Stimulated activated naive B cell treated with anti-CD40 and anti-IgM and Interleukin-4, amounts not matched to agents 10 μg/mL and 1 μg/mL and 100 μg/mL, for 72 hours (primary cell): ENCODE measurements around the gene TBCE.
"Not testable (repeated sequence)": the region's sequence is repeated elsewhere in the genome, so short reads cannot be mapped to it uniquely, and the experiment has no call there.

Experiments used
- ATAC-seq, 2 donors: fragments of 150-1000 bp; cut with Tn5 transposase; replicated peaks; 2 replicates each; pipeline ENCODE4 v1.10.0; 2021; ENCODE audit warnings: moderate library complexity in 1 of 2
- DNase-seq: peaks from one replicate; pipeline ENCODE4 v3.0.0; 2021
- H3K27ac Mint-ChIP-seq: one replicate; pipeline ENCODE4 v1.8.0; 2022; ENCODE audit warnings: mild to moderate bottlenecking, mixed read lengths
- H3K27me3 Mint-ChIP-seq, 2 donors: one replicate each; pipeline ENCODE4 v1.8.0; 2022; ENCODE audit warnings: mixed read lengths in 2 of 2
- H3K36me3 Mint-ChIP-seq, 2 donors: one replicate each; pipeline ENCODE4 v1.8.0; 2022; ENCODE audit warnings: mixed read lengths in 2 of 2, mild to moderate bottlenecking in 1 of 2
- H3K4me1 Mint-ChIP-seq, 2 donors: one replicate each; pipeline ENCODE4 v1.8.0; 2022; ENCODE audit warnings: mixed read lengths in 2 of 2, mild to moderate bottlenecking in 1 of 2
- H3K4me3 Mint-ChIP-seq, 2 donors: one replicate each; pipeline ENCODE4 v1.8.0; 2022; ENCODE audit warnings: mild to moderate bottlenecking in 2 of 2, mixed read lengths in 2 of 2, moderate library complexity in 1 of 2
- H3K9me3 Mint-ChIP-seq, 2 donors: one replicate each; pipeline ENCODE4 v1.8.0; 2022; ENCODE audit warnings: mixed read lengths in 2 of 2, mild to moderate bottlenecking in 1 of 2

Gene TBCE

DNA sequence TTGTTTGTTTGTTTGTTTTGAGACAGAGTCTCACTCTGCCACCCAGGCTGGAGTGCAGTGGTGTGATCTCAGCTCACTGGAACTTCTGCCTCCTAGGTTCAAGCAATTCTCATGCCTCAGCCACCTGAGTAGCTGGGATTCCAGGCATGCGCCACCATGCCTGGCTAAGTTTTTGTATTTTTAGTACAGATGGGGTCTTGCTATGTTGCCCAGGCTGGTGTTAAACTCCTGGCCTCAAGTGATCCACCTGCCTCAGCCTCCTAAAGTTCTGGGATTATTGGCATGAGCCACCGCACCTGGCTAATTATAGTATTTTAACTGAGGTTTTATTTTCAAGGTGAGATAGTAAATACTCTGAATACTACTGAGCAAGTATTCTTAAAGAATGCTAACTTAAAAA, 102.7 kb downstream of the TBCE start:
- not testable (repeated sequence) for ATAC-seq, H3K9me3 Mint-ChIP-seq, H3K4me3 Mint-ChIP-seq, H3K27ac Mint-ChIP-seq, H3K27me3 Mint-ChIP-seq, DNase-seq, H3K4me1 Mint-ChIP-seq
- peaks cover 27 to 29% of the 10 kb centered on the region in 2 donors for H3K36me3 Mint-ChIP-seq

DNA sequence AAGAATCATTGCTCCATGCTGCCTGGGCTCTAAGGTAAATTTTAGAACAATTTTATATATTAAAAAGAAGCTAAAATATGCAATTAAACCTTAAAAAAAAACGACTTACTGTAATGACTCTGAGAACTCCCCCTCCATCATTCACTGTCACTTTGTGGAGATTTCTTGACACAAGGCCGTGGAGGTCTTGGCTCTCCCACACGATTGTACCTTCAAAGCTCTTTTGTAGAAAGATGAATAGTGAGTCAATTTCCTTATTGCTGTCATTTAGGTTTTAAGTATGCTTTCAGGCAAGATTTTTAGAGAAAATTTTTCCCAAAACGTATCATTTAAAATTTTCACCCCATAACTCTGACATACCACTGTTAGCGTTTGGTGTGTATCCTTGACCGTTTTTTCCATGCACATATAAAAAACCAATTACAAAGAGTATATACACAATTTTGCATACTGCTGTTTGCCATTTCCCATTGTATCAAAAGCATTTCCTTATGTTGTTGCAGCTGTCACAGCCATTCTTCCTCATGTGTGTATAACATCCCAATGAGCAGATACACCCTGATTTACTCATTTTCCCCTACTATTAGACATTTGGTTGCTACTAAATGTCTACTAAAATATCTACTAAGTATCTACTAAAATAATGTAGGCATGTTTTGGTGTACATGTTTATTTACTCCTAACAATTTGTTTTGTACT, 103.7 kb downstream of the TBCE start:
- Mint-ChIP-seq H3K36me3 (peaks cover 19 to 29% of the 10 kb centered on the region in 2 donors), H3K27ac (no peak overlapping the region), H3K4me3 (no peak overlapping the region), H3K9me3 (no peaks in the 10 kb centered on the region), H3K4me1 (peaks cover 0 to 3% of the 10 kb centered on the region in 2 donors), H3K27me3 (no peaks in the 10 kb centered on the region)
- DNase-seq (no peak), ATAC-seq (no peak)

DNA sequence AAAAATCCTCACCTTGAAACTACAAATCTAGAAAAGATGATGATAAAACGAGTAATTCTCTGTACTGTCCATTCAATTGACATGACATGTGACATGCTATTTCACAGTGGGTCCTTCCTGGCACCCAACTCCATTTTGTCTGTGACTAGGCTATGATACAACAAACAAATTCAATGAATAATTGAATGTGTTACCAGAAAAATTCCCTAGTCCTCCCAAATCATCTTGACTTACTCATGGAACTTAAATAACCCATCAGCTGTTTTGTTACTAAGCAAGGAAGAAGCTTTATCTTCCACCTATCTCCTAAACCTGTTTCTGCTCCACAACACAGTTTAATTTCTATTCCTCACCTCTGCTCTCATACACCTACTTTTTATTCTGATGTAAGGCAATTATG, 106.6 kb downstream of the TBCE start:
- Mint-ChIP-seq H3K27ac (no peak overlapping the region), H3K4me3 (no peak overlapping the region), H3K27me3 (no peaks in the 10 kb centered on the region), H3K9me3 (no peaks in the 10 kb centered on the region), H3K4me1 (peaks cover 0 to 3% of the 10 kb centered on the region in 2 donors), H3K36me3 (peaks cover 32 to 34% of the 10 kb centered on the region in 2 donors)
- ATAC-seq, result no peak
- DNase-seq, result no peak

DNA sequence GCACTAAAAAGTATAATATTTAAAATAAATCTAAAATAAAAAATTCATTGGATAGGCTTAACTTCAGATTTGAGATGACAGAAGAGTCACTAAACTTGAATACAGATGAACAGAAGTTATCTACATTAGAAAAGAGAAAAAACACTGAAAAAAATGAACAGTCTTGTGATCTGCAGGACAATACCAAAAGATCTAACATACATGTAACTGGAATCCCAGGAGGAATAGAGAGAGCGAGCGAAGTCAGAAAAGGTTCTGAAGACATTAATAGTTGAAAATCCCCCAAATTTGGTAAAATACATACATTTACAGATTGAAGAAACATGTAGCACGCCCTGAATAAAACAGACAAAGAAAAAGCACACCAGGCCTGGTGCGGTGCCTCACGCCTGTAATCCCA, 115.9 kb downstream of the TBCE start:
- no peaks in the 10 kb centered on the region for H3K27me3 Mint-ChIP-seq
- DNase-seq (no peak), ATAC-seq (no peak)
- peaks cover 43 to 51% of the 10 kb centered on the region in 2 donors for H3K36me3 Mint-ChIP-seq
- H3K4me3 Mint-ChIP-seq, result no peak overlapping the region
- H3K4me1 Mint-ChIP-seq, result no peaks in the 10 kb centered on the region
- peaks cover 3 to 4% of the 10 kb centered on the region in 2 donors for H3K9me3 Mint-ChIP-seq
- no peak overlapping the region for H3K27ac Mint-ChIP-seq

DNA sequence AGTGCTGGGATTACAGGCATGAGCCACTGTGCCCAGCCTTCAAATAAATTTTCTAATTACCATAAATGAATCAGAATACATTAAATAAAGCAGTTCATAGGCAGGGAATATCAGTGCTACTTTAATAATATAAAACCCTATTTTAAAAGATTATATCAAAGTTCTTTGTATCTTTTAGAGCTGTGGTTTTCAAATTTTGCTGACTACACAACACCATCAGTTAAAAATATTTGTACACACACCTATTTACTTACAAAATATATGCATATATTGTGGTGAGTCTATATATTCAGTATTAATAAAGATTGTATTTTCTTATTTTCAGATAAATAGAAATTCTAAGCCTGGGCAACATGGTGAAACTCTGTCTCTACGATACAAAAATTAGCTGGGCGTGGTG, 118.3 kb downstream of the TBCE start:
- no peak overlapping the region for H3K27ac Mint-ChIP-seq
- no peak for ATAC-seq
- peaks cover 3 to 4% of the 10 kb centered on the region in 2 donors for H3K9me3 Mint-ChIP-seq
- peaks cover 5 to 10% of the 10 kb centered on the region in 2 donors for H3K4me1 Mint-ChIP-seq
- no peak overlapping the region for H3K4me3 Mint-ChIP-seq
- peaks cover 36 to 39% of the 10 kb centered on the region in 2 donors for H3K36me3 Mint-ChIP-seq
- no peak for DNase-seq
- H3K27me3 Mint-ChIP-seq, result no peaks in the 10 kb centered on the region

DNA sequence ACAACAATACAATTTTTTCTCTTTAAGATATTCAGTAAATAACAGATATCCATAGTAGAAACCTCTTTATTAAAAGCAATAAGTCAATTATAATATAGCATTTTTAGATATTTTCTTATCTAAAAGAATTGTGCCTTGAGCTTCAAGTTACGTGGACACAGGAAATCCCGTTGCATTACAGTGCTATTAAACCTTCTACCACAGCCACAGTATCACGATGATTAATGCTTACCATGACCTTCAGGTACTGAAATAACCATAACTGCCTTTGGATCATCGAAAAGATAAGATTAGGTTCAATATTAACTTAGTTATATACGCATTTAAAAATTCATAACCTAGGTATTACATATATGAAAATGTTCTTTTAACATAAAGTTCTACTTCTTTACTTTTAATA, 119.1 kb downstream of the TBCE start:
- no peak for DNase-seq

DNA sequence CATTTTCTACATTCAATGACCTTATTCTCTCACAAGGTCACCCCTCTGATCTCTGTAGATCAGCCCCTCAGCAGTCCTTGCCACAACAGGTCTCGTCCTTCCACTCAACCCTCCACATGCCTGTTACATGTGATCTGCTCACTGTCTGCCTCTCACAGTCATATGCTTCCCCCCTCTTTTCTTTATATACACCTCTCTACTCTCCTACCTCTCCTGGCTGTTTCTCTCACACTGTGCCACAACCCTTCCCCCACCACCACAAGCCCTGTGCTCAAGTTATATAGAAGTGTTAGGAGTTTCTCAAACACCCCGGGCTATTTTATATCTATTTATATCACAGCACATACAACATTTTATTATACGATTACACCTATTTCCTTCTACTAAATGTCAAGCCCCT, 124.4 kb downstream of the TBCE start:
- Mint-ChIP-seq H3K4me1 (peaks cover 13 to 21% of the 10 kb centered on the region in 2 donors), H3K9me3 (peaks cover 0 to 2% of the 10 kb centered on the region in 2 donors), H3K36me3 (peaks cover 27 to 31% of the 10 kb centered on the region in 2 donors), H3K4me3 (no peak overlapping the region), H3K27ac (no peak overlapping the region), H3K27me3 (no peaks in the 10 kb centered on the region)
- DNase-seq (no peak), ATAC-seq (no peak)

More for the DNA sequence above, 119.1 kb downstream of the TBCE start:
- Mint-ChIP-seq H3K4me1 (peaks cover 5 to 10% of the 10 kb centered on the region in 2 donors), H3K27ac (no peak overlapping the region), H3K4me3 (no peak overlapping the region), H3K9me3 (peaks cover 3 to 4% of the 10 kb centered on the region in 2 donors), H3K36me3 (peaks cover 30 to 34% of the 10 kb centered on the region in 2 donors), H3K27me3 (no peaks in the 10 kb centered on the region)
- ATAC-seq, result no peak

DNA sequence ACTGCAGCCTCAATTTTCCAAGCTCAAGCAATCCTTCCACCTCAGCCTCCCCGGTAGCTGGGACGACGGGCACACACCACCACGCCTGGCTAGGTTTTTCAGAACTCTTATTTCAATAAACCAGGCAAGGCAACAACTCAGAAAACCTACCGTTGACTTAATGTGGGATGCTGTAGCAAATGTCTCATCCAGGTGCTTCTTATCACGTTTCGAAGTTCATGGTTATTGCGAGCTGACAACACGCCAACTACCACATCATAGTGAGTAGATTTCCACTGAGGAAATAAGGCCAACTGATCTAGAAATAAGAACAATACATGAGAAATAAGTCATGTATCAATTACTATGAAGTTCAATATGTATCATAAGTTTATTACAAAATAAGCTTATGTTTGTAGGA, 127.3 kb downstream of the TBCE start:
- ATAC-seq, result no peak
- H3K9me3 Mint-ChIP-seq, result peaks cover 0 to 2% of the 10 kb centered on the region in 2 donors
- peaks cover 23 to 37% of the 10 kb centered on the region in 2 donors for H3K36me3 Mint-ChIP-seq
- no peak for DNase-seq
- H3K27me3 Mint-ChIP-seq, result no peaks in the 10 kb centered on the region
- H3K4me3 Mint-ChIP-seq, result no peak overlapping the region
- H3K4me1 Mint-ChIP-seq, result peaks cover 12 to 18% of the 10 kb centered on the region in 2 donors
- H3K27ac Mint-ChIP-seq, result no peak overlapping the region

DNA sequence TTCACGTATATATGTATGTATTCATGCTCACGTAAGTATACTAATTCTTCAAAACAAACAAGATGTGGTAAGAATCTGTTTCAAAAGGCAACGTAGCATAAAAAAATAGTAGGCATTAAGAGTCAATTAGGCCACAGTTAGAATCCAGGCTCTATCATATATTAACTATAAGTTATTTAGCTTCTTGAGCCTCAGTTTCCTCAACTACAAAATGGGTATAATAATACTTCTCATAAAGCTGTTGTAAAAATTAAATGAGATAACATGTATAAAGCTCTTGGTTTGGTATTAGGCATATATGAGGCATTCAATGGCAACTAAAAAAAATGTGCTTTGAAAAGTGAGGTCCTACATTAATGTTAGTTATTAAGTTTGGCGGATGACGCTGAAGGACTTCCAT, 127.8 kb downstream of the TBCE start:
- ATAC-seq (no peak), DNase-seq (no peak)
- Mint-ChIP-seq H3K27ac (no peak overlapping the region), H3K9me3 (peaks cover 0 to 2% of the 10 kb centered on the region in 2 donors), H3K27me3 (no peaks in the 10 kb centered on the region), H3K4me3 (no peak overlapping the region), H3K36me3 (peaks cover 20 to 32% of the 10 kb centered on the region in 2 donors), H3K4me1 (peaks cover 8 to 13% of the 10 kb centered on the region in 2 donors)

DNA sequence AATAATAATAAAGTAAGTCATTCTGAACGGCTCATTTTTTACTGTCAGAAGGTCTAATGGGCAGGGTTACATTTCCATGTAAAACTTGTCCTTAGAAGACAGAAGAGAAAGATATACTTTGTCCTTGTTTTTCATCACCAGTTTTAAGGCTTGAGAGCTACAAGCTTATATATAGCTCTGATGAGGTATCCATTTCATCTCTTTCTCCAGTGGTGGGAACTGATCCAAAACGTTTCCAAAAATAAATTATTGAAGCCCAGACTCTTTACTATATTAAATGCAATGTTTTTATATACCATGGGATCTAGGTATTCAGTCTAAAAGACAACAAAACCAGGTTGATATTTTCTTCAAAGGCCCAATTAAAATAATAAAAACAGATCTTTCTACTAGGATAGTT, 128.3 kb downstream of the TBCE start:
- H3K36me3 Mint-ChIP-seq, result peaks cover 19 to 32% of the 10 kb centered on the region in 2 donors
- ATAC-seq (no peak), DNase-seq (no peak)
- no peaks in the 10 kb centered on the region for H3K27me3 Mint-ChIP-seq
- H3K4me3 Mint-ChIP-seq, result no peak overlapping the region
- H3K9me3 Mint-ChIP-seq, result peaks cover 0 to 2% of the 10 kb centered on the region in 2 donors
- H3K27ac Mint-ChIP-seq, result no peak overlapping the region
- H3K4me1 Mint-ChIP-seq, result peaks cover 8 to 11% of the 10 kb centered on the region in 2 donors

DNA sequence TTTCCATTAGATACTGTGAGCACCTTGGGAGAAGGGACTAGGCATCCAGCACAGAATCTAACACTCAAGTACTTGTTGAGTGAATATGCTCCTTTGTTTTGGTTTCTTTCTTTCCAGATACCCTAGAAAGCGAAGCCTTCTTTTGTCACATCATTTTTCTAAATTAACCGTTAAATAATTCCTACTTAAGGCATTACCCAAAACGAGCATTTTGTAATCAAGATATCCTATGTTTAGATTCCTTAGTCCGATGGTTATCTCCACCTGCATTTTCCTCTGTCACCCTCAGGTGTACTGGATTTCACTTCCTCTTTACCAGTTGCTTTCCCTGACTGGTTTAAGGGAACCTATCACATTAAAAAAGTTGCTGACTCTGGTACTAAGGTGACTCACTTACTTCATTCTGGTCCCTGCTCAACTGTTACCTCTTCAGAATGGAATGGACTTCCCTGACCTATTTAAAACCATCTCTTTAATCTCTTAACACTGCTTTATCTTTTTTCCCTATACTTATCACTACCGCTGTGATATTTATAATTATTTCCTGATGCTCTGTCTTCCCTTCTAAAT, 133.8 kb downstream of the TBCE start:
- Mint-ChIP-seq H3K9me3 (no peaks in the 10 kb centered on the region), H3K36me3 (peaks cover 2 to 9% of the 10 kb centered on the region in 2 donors), H3K27ac (no peak overlapping the region), H3K4me1 (peaks cover 10 to 29% of the 10 kb centered on the region in 2 donors), H3K4me3 (no peak overlapping the region), H3K27me3 (no peaks in the 10 kb centered on the region)
- ATAC-seq, result no peak
- no peak for DNase-seq
